Neural crest cell (in vitro differentiated cells): ENCODE results near the gene MAP3K13. TPM values are rescaled to one million over a fixed set of nuclear protein-coding genes. Genes with fewer than 3 reads are reported as not detected.
"Not testable (repeated sequence)": the region's sequence is repeated elsewhere in the genome, so short reads cannot be mapped to it uniquely, and the experiment has no call there.

ENCODE experiments used
- DNase-seq: peaks from one replicate; pipeline ENCODE4 v3.0.0; 2021; ENCODE audit warnings: low read depth, mixed read lengths, low spot score
- H3K27ac Mint-ChIP-seq: one replicate; pipeline ENCODE4 v1.8.0; 2021; ENCODE audit warnings: mild to moderate bottlenecking, mixed read lengths; ENCODE audit not compliant: unreplicated experiment
- H3K27me3 Mint-ChIP-seq: 2 replicates; pipeline ENCODE4 v1.8.0; 2021; ENCODE audit warnings: low read depth, mild to moderate bottlenecking, mixed read lengths
- H3K36me3 Mint-ChIP-seq: 2 replicates; pipeline ENCODE4 v1.8.0; 2021; ENCODE audit warnings: low read depth, mild to moderate bottlenecking, mixed read lengths
- H3K4me1 Mint-ChIP-seq: 2 replicates; pipeline ENCODE4 v1.8.0; 2021; ENCODE audit warnings: mixed read lengths
- H3K4me3 Mint-ChIP-seq: one replicate; pipeline ENCODE4 v1.8.0; 2021; ENCODE audit warnings: mild to moderate bottlenecking, mixed read lengths
- H3K9me3 Mint-ChIP-seq: 2 replicates; pipeline ENCODE4 v1.8.0; 2021; ENCODE audit warnings: mixed read lengths
- CTCF ChIP-seq: fragments of 200-600 bp; sonication (generic); conservative IDR thresholded peaks from 2 replicates; pipeline ENCODE4 v1.5.0; 2021; ENCODE audit warnings: antibody characterized with exemption, mild to moderate bottlenecking
- total RNA-seq: library from RNA; stranded (reverse); gene quantifications from 2 replicates; pipeline ENCODE4 v1.2.1, GENCODE V29; 2021

MAP3K13 gene
- total RNA-seq, 1 donor from 2014 or later, result 18.8 TPM

GRCh38 chr3:185406121-185406620, 43.2 kb downstream of the MAP3K13 start:
- no peak for TF ChIP-seq CTCF
- no peaks in the 10 kb centered on the region for H3K9me3 Mint-ChIP-seq
- H3K27me3 Mint-ChIP-seq, result no peaks in the 10 kb centered on the region
- H3K27ac Mint-ChIP-seq, result no peak overlapping the region
- no peaks in the 10 kb centered on the region for H3K36me3 Mint-ChIP-seq
- no peaks in the 10 kb centered on the region for H3K4me1 Mint-ChIP-seq
- DNase-seq, result no peak
- no peak overlapping the region for H3K4me3 Mint-ChIP-seq

GRCh38 chr3:185409957-185410356, 47.0 kb downstream of the MAP3K13 start:
- DNase-seq, result no peak
- no peaks in the 10 kb centered on the region for H3K4me1 Mint-ChIP-seq

GRCh38 chr3:185411133-185411532, 48.2 kb downstream of the MAP3K13 start:
- DNase-seq, result no peak
- TF ChIP-seq CTCF, result no peak
- Mint-ChIP-seq H3K4me1 (no peaks in the 10 kb centered on the region), H3K9me3 (no peaks in the 10 kb centered on the region), H3K27me3 (no peaks in the 10 kb centered on the region), H3K4me3 (no peak overlapping the region), H3K27ac (no peak overlapping the region), H3K36me3 (no peaks in the 10 kb centered on the region)

More at GRCh38 chr3:185409957-185410356, 47.0 kb downstream of the MAP3K13 start:
- Mint-ChIP-seq H3K27me3 (no peaks in the 10 kb centered on the region), H3K9me3 (no peaks in the 10 kb centered on the region), H3K36me3 (no peaks in the 10 kb centered on the region), H3K27ac (no peak overlapping the region), H3K4me3 (no peak overlapping the region)
- TF ChIP-seq CTCF, result no peak

GRCh38 chr3:185416513-185416912, 53.6 kb downstream of the MAP3K13 start:
- Mint-ChIP-seq H3K27ac (no peak overlapping the region), H3K9me3 (no peaks in the 10 kb centered on the region), H3K27me3 (no peaks in the 10 kb centered on the region), H3K4me1 (no peaks in the 10 kb centered on the region), H3K4me3 (no peak overlapping the region), H3K36me3 (no peaks in the 10 kb centered on the region)
- DNase-seq, result no peak
- no peak for TF ChIP-seq CTCF

GRCh38 chr3:185418561-185418977, 55.6 kb downstream of the MAP3K13 start:
- H3K27ac Mint-ChIP-seq, H3K27me3 Mint-ChIP-seq, H3K36me3 Mint-ChIP-seq: not testable (repeated sequence)

GRCh38 chr3:185420762-185421161, 57.8 kb downstream of the MAP3K13 start:
- no peaks in the 10 kb centered on the region for H3K36me3 Mint-ChIP-seq
- no peak for TF ChIP-seq CTCF
- DNase-seq, result no peak
- H3K4me3 Mint-ChIP-seq, result no peak overlapping the region
- no peaks in the 10 kb centered on the region for H3K27me3 Mint-ChIP-seq
- H3K9me3 Mint-ChIP-seq, result no peaks in the 10 kb centered on the region
- H3K27ac Mint-ChIP-seq, result no peak overlapping the region
- no peaks in the 10 kb centered on the region for H3K4me1 Mint-ChIP-seq

More at GRCh38 chr3:185418561-185418977, 55.6 kb downstream of the MAP3K13 start:
- not testable (repeated sequence) for H3K4me3 Mint-ChIP-seq, DNase-seq, H3K4me1 Mint-ChIP-seq, H3K9me3 Mint-ChIP-seq
